Measurements from ENCODE around the gene C16orf95.

DNA sequence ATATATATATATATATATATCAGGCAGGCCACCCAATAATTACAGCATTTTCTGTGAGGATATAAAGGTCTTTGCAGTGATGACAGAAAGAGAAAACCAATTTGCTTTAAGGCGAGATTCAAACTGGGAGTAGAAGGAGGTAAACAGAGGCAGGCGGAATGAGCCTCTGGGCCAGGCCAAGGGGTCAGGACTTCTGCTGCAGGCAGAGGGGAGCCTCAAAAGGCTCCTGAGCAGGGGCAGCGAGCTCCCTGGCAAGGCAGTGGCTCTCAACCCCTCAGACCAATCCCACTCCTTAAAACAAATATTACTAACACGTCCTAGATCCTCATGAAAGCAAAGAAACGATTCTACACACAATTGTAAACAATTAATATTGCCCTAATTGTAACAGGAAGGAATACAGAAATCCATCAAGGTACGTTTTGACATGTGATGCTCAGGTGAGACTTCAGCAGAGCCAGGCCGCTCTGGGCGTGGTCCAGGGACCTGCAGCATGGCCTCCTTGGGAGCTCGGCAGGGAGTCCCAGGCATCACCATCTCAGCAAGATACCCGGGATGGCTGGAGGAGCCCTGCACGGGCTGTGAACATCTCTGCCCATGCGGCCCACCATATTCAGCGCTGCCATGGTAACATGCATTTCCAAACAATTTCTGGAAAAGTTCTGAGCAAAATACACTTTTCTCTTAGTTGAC lies 48.0 kb upstream of the C16orf95 start:
- TF ChIP-seq EZH2 (IDR thresholded peaks at IDR 0.05; ENCODE audit: borderline replicate concordance, insufficient read depth, low read length, poor library complexity, severe bottlenecking) (no peak), SMC3 (conservative IDR thresholded peaks at IDR 0.05; ENCODE audit: poor library complexity) (no peak), RAD21 (conservative IDR thresholded peaks at IDR 0.05) (no peak)
- TF ChIP-seq, protein P1, sequence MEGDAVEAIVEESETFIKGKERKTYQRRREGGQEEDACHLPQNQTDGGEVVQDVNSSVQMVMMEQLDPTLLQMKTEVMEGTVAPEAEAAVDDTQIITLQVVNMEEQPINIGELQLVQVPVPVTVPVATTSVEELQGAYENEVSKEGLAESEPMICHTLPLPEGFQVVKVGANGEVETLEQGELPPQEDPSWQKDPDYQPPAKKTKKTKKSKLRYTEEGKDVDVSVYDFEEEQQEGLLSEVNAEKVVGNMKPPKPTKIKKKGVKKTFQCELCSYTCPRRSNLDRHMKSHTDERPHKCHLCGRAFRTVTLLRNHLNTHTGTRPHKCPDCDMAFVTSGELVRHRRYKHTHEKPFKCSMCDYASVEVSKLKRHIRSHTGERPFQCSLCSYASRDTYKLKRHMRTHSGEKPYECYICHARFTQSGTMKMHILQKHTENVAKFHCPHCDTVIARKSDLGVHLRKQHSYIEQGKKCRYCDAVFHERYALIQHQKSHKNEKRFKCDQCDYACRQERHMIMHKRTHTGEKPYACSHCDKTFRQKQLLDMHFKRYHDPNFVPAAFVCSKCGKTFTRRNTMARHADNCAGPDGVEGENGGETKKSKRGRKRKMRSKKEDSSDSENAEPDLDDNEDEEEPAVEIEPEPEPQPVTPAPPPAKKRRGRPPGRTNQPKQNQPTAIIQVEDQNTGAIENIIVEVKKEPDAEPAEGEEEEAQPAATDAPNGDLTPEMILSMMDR (IDR thresholded peaks at IDR 0.05; ENCODE audit: poor library complexity, severe bottlenecking): no peak

All from neural cell (in vitro differentiated cells).